22Rv1 (cell line): ENCODE measurements around the gene ANG.

Experiments used
- CTCF ChIP-seq: fragments of 450-650 bp; IDR thresholded peaks from 2 replicates; pipeline ENCODE4 v1.5.1; 2017; ENCODE audit warnings: mild to moderate bottlenecking
- ZFX ChIP-seq: fragments of 450-650 bp; IDR thresholded peaks from 2 replicates; pipeline ENCODE4 v1.6.1; 2017; ENCODE audit warnings: antibody characterized with exemption, borderline replicate concordance

GRCh38 chr14:20688167-20688839 lies at the start of gene ANG:
- TF ChIP-seq CTCF (no peak), ZFX (no peak)
